22Rv1 (cell line): ENCODE data around the gene GINM1.

Source experiments
- CTCF ChIP-seq: fragments of 450-650 bp; IDR thresholded peaks from 2 replicates; pipeline ENCODE4 v1.5.1; 2017; ENCODE audit warnings: mild to moderate bottlenecking
- ZFX ChIP-seq: fragments of 450-650 bp; IDR thresholded peaks from 2 replicates; pipeline ENCODE4 v1.6.1; 2017; ENCODE audit warnings: antibody characterized with exemption, borderline replicate concordance

DNA sequence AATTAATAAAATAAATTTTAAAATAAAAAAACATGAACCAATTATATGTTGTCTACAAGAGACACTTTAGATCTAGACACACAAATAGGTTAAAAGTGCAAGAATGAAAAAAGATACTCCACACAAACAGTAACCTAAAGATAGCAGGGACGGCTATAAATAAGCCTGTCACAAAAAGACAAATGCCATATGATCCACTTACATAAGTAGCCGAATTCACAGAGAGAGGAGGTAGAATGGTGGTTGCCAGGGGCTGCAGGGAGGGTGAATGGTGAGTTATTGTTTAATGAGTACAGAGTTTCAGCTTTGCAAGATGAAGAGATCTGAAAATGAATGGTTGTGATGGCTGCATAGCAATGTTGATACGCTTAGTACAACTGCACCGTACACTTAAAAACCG is 49.6 kb downstream of the GINM1 start:
- TF ChIP-seq CTCF (no peak), ZFX (no peak)
